Astrocyte (in vitro differentiated cells and primary cell): ENCODE results near the gene TRIM14.

Experiments
- EZH2 ChIP-seq: IDR thresholded peaks from 2 replicates; pipeline ENCODE4 v1.6.1; 2012; ENCODE audit warnings: mild to moderate bottlenecking, low read length, inconsistent platforms; ENCODE audit not compliant: insufficient read depth
- TF ChIP-seq, protein P1 (sequence below): IDR thresholded peaks from 2 replicates; pipeline ENCODE4 v1.5.1; 2011; ENCODE audit warnings: low read depth, mild to moderate bottlenecking, inconsistent platforms, low read length, moderate library complexity; ENCODE audit not compliant: insufficient read depth

DNA sequence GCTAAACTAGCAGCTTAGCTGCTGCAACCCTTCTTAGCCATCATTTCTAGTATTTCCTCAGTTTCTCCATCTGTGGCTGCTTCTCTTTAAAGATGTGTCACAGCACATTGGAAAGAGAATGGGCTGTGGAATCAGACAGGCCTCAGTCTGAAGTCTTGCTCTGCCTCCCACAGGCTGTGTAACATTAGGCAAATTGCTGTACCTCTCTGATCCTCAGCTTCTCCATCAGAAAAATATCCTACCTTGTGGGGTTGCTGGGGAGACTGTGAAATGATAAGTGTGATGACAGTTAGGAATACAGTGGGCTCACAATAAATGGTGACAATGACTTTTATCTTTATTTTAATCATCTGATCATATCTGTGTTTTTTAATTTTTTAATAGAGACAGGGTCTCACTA, 17.5 kb upstream of the TRIM14 start:
- TF ChIP-seq, protein P1, sequence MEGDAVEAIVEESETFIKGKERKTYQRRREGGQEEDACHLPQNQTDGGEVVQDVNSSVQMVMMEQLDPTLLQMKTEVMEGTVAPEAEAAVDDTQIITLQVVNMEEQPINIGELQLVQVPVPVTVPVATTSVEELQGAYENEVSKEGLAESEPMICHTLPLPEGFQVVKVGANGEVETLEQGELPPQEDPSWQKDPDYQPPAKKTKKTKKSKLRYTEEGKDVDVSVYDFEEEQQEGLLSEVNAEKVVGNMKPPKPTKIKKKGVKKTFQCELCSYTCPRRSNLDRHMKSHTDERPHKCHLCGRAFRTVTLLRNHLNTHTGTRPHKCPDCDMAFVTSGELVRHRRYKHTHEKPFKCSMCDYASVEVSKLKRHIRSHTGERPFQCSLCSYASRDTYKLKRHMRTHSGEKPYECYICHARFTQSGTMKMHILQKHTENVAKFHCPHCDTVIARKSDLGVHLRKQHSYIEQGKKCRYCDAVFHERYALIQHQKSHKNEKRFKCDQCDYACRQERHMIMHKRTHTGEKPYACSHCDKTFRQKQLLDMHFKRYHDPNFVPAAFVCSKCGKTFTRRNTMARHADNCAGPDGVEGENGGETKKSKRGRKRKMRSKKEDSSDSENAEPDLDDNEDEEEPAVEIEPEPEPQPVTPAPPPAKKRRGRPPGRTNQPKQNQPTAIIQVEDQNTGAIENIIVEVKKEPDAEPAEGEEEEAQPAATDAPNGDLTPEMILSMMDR: no peak
- TF ChIP-seq EZH2: no peak
